WTC11 (cell line): ENCODE results near the gene ZNF18. TPM values are rescaled to one million over a fixed set of nuclear protein-coding genes. Genes with fewer than 3 reads are reported as not detected.

Experiments
- ARID4B ChIP-seq: sonication (generic); formaldehyde crosslinking; IDR thresholded peaks from 2 replicates; pipeline ENCODE4 v1.8.0; 2023; ENCODE audit warnings: missing genetic modification reagents, mild to moderate bottlenecking, borderline replicate concordance
- ATF3 ChIP-seq: sonication (generic); formaldehyde crosslinking; conservative IDR thresholded peaks from 2 replicates; pipeline ENCODE4 v1.8.1; 2022; ENCODE audit warnings: mild to moderate bottlenecking, missing genetic modification reagents
- CREM ChIP-seq: sonication (generic); formaldehyde crosslinking; IDR thresholded peaks from 2 replicates; pipeline ENCODE4 v1.8.1; 2022; ENCODE audit warnings: mild to moderate bottlenecking, missing genetic modification reagents, moderate library complexity
- CTCF ChIP-seq: fragments of 200-600 bp; IDR thresholded peaks from 2 replicates; pipeline ENCODE4 v1.8.0; 2022; ENCODE audit warnings: antibody characterized with exemption
- ELF4 ChIP-seq: sonication (generic); formaldehyde crosslinking; IDR thresholded peaks from 2 replicates; pipeline ENCODE4 v1.8.1; 2022; ENCODE audit warnings: low read depth, mild to moderate bottlenecking, moderate library complexity, missing genetic modification reagents
- ETV6 ChIP-seq: sonication (generic); formaldehyde crosslinking; IDR thresholded peaks from 2 replicates; pipeline ENCODE4 v1.8.1; 2022; ENCODE audit warnings: mild to moderate bottlenecking, missing genetic modification reagents
- FOXP1 ChIP-seq: sonication (generic); formaldehyde crosslinking; IDR thresholded peaks from 2 replicates; pipeline ENCODE4 v1.8.0; 2022; ENCODE audit warnings: missing genetic modification reagents, mild to moderate bottlenecking, moderate library complexity, borderline replicate concordance
- MAX ChIP-seq: sonication (generic); formaldehyde crosslinking; IDR thresholded peaks from 2 replicates; pipeline ENCODE4 v1.8.0; 2022; ENCODE audit warnings: mild to moderate bottlenecking, missing genetic modification reagents
- NFE2L1 ChIP-seq: sonication (generic); formaldehyde crosslinking; IDR thresholded peaks from 2 replicates; pipeline ENCODE4 v1.8.1; 2023; ENCODE audit warnings: missing genetic modification reagents
- NR2C2 ChIP-seq: sonication (generic); formaldehyde crosslinking; IDR thresholded peaks from 2 replicates; pipeline ENCODE4 v1.8.0; 2022; ENCODE audit warnings: mild to moderate bottlenecking, missing genetic modification reagents
- NR3C1 ChIP-seq: sonication (generic); formaldehyde crosslinking; conservative IDR thresholded peaks from 2 replicates; pipeline ENCODE4 v1.8.1; 2023; ENCODE audit warnings: low read depth, mild to moderate bottlenecking, missing genetic modification reagents
- RELA ChIP-seq: sonication (generic); formaldehyde crosslinking; IDR thresholded peaks from 2 replicates; pipeline ENCODE4 v1.8.1; 2022; ENCODE audit warnings: missing genetic modification reagents, mild to moderate bottlenecking, borderline replicate concordance
- SOX15 ChIP-seq: fragments of 250-450 bp; sonication (Bioruptor Pico); IDR thresholded peaks from 2 replicates; pipeline ENCODE4 v1.9.0; 2021; ENCODE audit warnings: mild to moderate bottlenecking
- SP1 ChIP-seq: sonication (generic); formaldehyde crosslinking; conservative IDR thresholded peaks from 2 replicates; pipeline ENCODE4 v1.8.1; 2022; ENCODE audit warnings: missing genetic modification reagents
- TEAD1 ChIP-seq: sonication (generic); formaldehyde crosslinking; IDR thresholded peaks from 2 replicates; pipeline ENCODE4 v1.8.0; 2022; ENCODE audit warnings: mild to moderate bottlenecking, missing genetic modification reagents
- USF2 ChIP-seq: sonication (generic); formaldehyde crosslinking; IDR thresholded peaks from 2 replicates; pipeline ENCODE4 v1.8.1; 2023; ENCODE audit warnings: mild to moderate bottlenecking, missing genetic modification reagents, moderate library complexity
- ZNF121 ChIP-seq: sonication (generic); formaldehyde crosslinking; IDR thresholded peaks from 2 replicates; pipeline ENCODE4 v1.8.0; 2023; ENCODE audit warnings: missing genetic modification reagents
- ZNF281 ChIP-seq: sonication (generic); formaldehyde crosslinking; IDR thresholded peaks from 2 replicates; pipeline ENCODE4 v1.8.0; 2023; ENCODE audit warnings: mild to moderate bottlenecking, missing genetic modification reagents
- ZNF317 ChIP-seq: sonication (generic); formaldehyde crosslinking; IDR thresholded peaks from 2 replicates; pipeline ENCODE4 v1.8.1; 2023; ENCODE audit warnings: low read depth, mild to moderate bottlenecking, moderate library complexity, missing genetic modification reagents, borderline replicate concordance
- total RNA-seq: library from RNA; stranded (reverse); gene quantifications from 3 replicates; pipeline ENCODE4 v1.2.3, GENCODE V29; 2021

The ZNF18 gene
- total RNA-seq, 1 experiment from 2014 or later = 13.3 TPM

- TF ChIP-seq NR3C1 (CRISPR knock-in tag) = no peak
- peak; percentile 60; the same call in 1 of the 2 replicates for TF ChIP-seq MAX (CRISPR knock-in tag)
- no peak for TF ChIP-seq CREM
- no peak for TF ChIP-seq ZNF281 (CRISPR knock-in tag)
- no peak for TF ChIP-seq RELA (CRISPR knock-in tag)
- peak; percentile 91 for TF ChIP-seq SP1 (CRISPR knock-in tag)
- no peak for TF ChIP-seq USF2 (CRISPR knock-in tag)
- no peak for TF ChIP-seq ARID4B
- TF ChIP-seq ETV6 (CRISPR knock-in tag) = peak; percentile 24; the same call in 1 of the 2 replicates
- no peak for TF ChIP-seq FOXP1 (CRISPR knock-in tag)
- TF ChIP-seq SOX15 (CRISPR knock-in tag) = no peak
- TF ChIP-seq CTCF = no peak
- no peak for TF ChIP-seq TEAD1 (CRISPR knock-in tag)
- TF ChIP-seq ATF3 (CRISPR knock-in tag) = no peak
- TF ChIP-seq ZNF121 = 0 out of 2 replicates have a peak, but pooled peaks have one; percentile 18
- TF ChIP-seq NFE2L1 (CRISPR knock-in tag) = no peak
- no peak for TF ChIP-seq NR2C2
- TF ChIP-seq ELF4 = peak; percentile 24; the same call in 1 of the 2 replicates
- TF ChIP-seq ZNF317 (CRISPR knock-in tag) = no peak
Observed at GRCh38 chr17:12020642-12021622, 23.7 kb upstream of the ZNF18 start, which contains the start of gene MAP2K4 (continued).
